IMR-90 (cell line): ENCODE results near the gene GATA2. TPM values are rescaled to one million over a fixed set of nuclear protein-coding genes. Genes with fewer than 3 reads are reported as not detected.

Experiments
- ATAC-seq: fragments of 200-7000 bp; cut with Tn5 transposase; 2 replicates; pipeline ENCODE4 v1.9.1; 2020; ENCODE audit warnings: low read depth, mild to moderate bottlenecking, moderate library complexity
- BruUV-seq: library from RNA; stranded (reverse); fragments of 400-500 nt; replicated peaks from 2 replicates; lab custom pipeline; 2021; lab: Mats Ljungman, UMichigan
- CTCF ChIA-PET: fragments of 300-600 bp; formaldehyde crosslinking; extraction: SDS; loops from one replicate; lab custom pipeline; 2021; ENCODE audit warnings: antibody characterized with exemption; lab: Yijun Ruan, JAX
- POLR2A ChIA-PET: fragments of 300-600 bp; sonication (Branson Sonifier 250); formaldehyde crosslinking; loops from one replicate; lab custom pipeline; 2022; ENCODE audit warnings: antibody characterized with exemption; ENCODE audit not compliant: unreplicated experiment; lab: Charles Lee
- DNase-seq: peaks from one replicate; pipeline ENCODE4 v3.0.0; 2013
- H2AFZ ChIP-seq: replicated peaks from 2 replicates; pipeline ENCODE3; 2013; ENCODE audit warnings: low read length, mild to moderate bottlenecking; ENCODE audit not compliant: poor library complexity
- H2AK5ac ChIP-seq: 2 replicates; pipeline ENCODE4 v1.6.1; 2013; ENCODE audit warnings: low read depth, low read length, inconsistent platforms
- H2AK9ac ChIP-seq: replicated peaks from 2 replicates; pipeline ENCODE3; 2013; ENCODE audit warnings: mild to moderate bottlenecking, low read depth, low read length, moderate library complexity; ENCODE audit not compliant: poor library complexity
- H2BK120ac ChIP-seq: 2 replicates; pipeline ENCODE4 v1.6.1; 2013; ENCODE audit warnings: low read depth, low read length, inconsistent platforms
- H2BK15ac ChIP-seq: 3 replicates; pipeline ENCODE4 v1.6.1; 2013; ENCODE audit warnings: low read depth, low read length, inconsistent platforms
- H2BK20ac ChIP-seq: 2 replicates; pipeline ENCODE4 v1.6.1; 2013; ENCODE audit warnings: low read depth, mild to moderate bottlenecking, inconsistent platforms, low read length, moderate library complexity
- H2BK5ac ChIP-seq: 2 replicates; pipeline ENCODE4 v1.6.1; 2013; ENCODE audit warnings: mild to moderate bottlenecking, low read depth, low read length, inconsistent platforms; ENCODE audit not compliant: poor library complexity, severe bottlenecking
- H3K14ac ChIP-seq: replicated peaks from 2 replicates; pipeline ENCODE4 v1.6.1; 2013; ENCODE audit warnings: low read depth, low read length, inconsistent platforms
- H3K18ac ChIP-seq: 2 replicates; pipeline ENCODE4 v1.6.1; 2013; ENCODE audit warnings: low read depth, low read length, control low read depth
- H3K23ac ChIP-seq: 2 replicates; pipeline ENCODE4 v1.6.1; 2013; ENCODE audit warnings: low read depth, low read length, inconsistent platforms
- H3K27ac ChIP-seq: 2 replicates; pipeline ENCODE4 v1.5.1; 2013; ENCODE audit warnings: mild to moderate bottlenecking, control low read depth, low read length; ENCODE audit not compliant: insufficient read depth
- H3K27me3 ChIP-seq: 2 replicates; pipeline ENCODE4 v1.6.1; 2013; ENCODE audit warnings: low read length; ENCODE audit not compliant: control insufficient read depth, insufficient read depth
- H3K36me3 ChIP-seq: 2 replicates; pipeline ENCODE4 v1.6.1; 2013; ENCODE audit warnings: low read length, mixed read lengths; ENCODE audit not compliant: control insufficient read depth, insufficient read depth
- H3K4ac ChIP-seq: 2 replicates; pipeline ENCODE4 v1.6.1; 2013; ENCODE audit warnings: low read depth, low read length, inconsistent platforms
- H3K4me1 ChIP-seq: 2 replicates; pipeline ENCODE4 v1.6.1; 2013; ENCODE audit warnings: low read length, mixed read lengths; ENCODE audit not compliant: control insufficient read depth, insufficient read depth
- H3K4me2 ChIP-seq: 2 replicates; pipeline ENCODE4 v1.6.1; 2013; ENCODE audit warnings: low read depth, mild to moderate bottlenecking, control low read depth, low read length, moderate library complexity
- H3K4me3 ChIP-seq: 2 replicates; pipeline ENCODE4 v1.5.1; 2013; ENCODE audit warnings: low read depth, mild to moderate bottlenecking, control low read depth, low read length, moderate library complexity; ENCODE audit not compliant: insufficient read depth
- H3K56ac ChIP-seq: 2 replicates; pipeline ENCODE4 v1.6.1; 2013; ENCODE audit warnings: low read length, inconsistent platforms; ENCODE audit not compliant: insufficient read depth; ENCODE audit errors: extremely low read depth
- H3K79me1 ChIP-seq, 2 experiments: 2 replicates each; pipeline ENCODE4 v1.6.1; 2013; ENCODE audit warnings: low read length in 2 of 2, inconsistent platforms in 1 of 2, low read depth in 1 of 2
- H3K9ac ChIP-seq: 2 replicates; pipeline ENCODE4 v1.6.1; 2013; ENCODE audit warnings: low read depth, low read length, control low read depth
- H3K9me1 ChIP-seq: 2 replicates; pipeline ENCODE4 v1.6.1; 2013; ENCODE audit warnings: low read length, inconsistent platforms; ENCODE audit not compliant: insufficient read depth
- H3K9me3 ChIP-seq: 2 replicates; pipeline ENCODE4 v1.6.1; 2013; ENCODE audit warnings: low read length; ENCODE audit not compliant: control insufficient read depth, insufficient read depth
- H4K20me1 ChIP-seq: 2 replicates; pipeline ENCODE4 v1.6.1; 2013; ENCODE audit warnings: low read length, inconsistent platforms; ENCODE audit not compliant: insufficient read depth
- H4K5ac ChIP-seq: 2 replicates; pipeline ENCODE4 v1.6.1; 2013; ENCODE audit warnings: mild to moderate bottlenecking, low read depth, low read length, control low read depth
- H4K8ac ChIP-seq, 2 experiments: 2 replicates each; pipeline ENCODE4 v1.6.1; 2013; ENCODE audit warnings: low read depth in 2 of 2, low read length in 2 of 2, control low read depth in 1 of 2, inconsistent platforms in 1 of 2
- H4K91ac ChIP-seq: 2 replicates; pipeline ENCODE4 v1.6.1; 2013; ENCODE audit warnings: low read depth, low read length, inconsistent platforms; ENCODE audit not compliant: insufficient read depth
- BHLHE40 ChIP-seq: fragments of 150-350 bp; IDR thresholded peaks from 2 replicates; pipeline ENCODE4 v1.6.1; 2016; ENCODE audit warnings: mild to moderate bottlenecking, low read depth, low read length
- CEBPB ChIP-seq: IDR thresholded peaks from 2 replicates; pipeline ENCODE4 v1.6.1; 2012; ENCODE audit warnings: low read depth, low read length, improper control_type of control experiment
- CHD1 ChIP-seq: IDR thresholded peaks from 2 replicates; pipeline ENCODE4 v1.6.1; 2012; ENCODE audit warnings: low read depth, low read length, improper control_type of control experiment
- FOS ChIP-seq: fragments of 150-350 bp; IDR thresholded peaks from 2 replicates; pipeline ENCODE4 v1.6.1; 2016; ENCODE audit warnings: low read depth, low read length
- MAFK ChIP-seq: IDR thresholded peaks from 2 replicates; pipeline ENCODE4 v1.6.1; 2012; ENCODE audit warnings: low read depth, low read length, improper control_type of control experiment
- MAZ ChIP-seq: IDR thresholded peaks from 2 replicates; pipeline ENCODE4 v1.6.1; 2012; ENCODE audit warnings: low read depth, mild to moderate bottlenecking, low read length, improper control_type of control experiment, moderate library complexity, borderline replicate concordance
- MXI1 ChIP-seq: IDR thresholded peaks from 2 replicates; pipeline ENCODE4 v1.6.1; 2012; ENCODE audit warnings: low read depth, mild to moderate bottlenecking, low read length, moderate library complexity, borderline replicate concordance
- NFE2L2 ChIP-seq: fragments of 150-350 bp; IDR thresholded peaks from 2 replicates; pipeline ENCODE4 v1.6.1; 2016; ENCODE audit warnings: low read depth, mild to moderate bottlenecking, low read length
- POLR2A ChIP-seq: IDR thresholded peaks from 2 replicates; pipeline ENCODE4 v1.6.1; 2012; ENCODE audit warnings: mild to moderate bottlenecking, low read depth, low read length
- RAD21 ChIP-seq: IDR thresholded peaks from 2 replicates; pipeline ENCODE4 v1.6.1; 2012; ENCODE audit warnings: low read length, improper control_type of control experiment
- RCOR1 ChIP-seq: IDR thresholded peaks from 2 replicates; pipeline ENCODE4 v1.6.1; 2012; ENCODE audit warnings: mild to moderate bottlenecking, low read length, improper control_type of control experiment; ENCODE audit not compliant: insufficient replicate concordance
- RFX5 ChIP-seq: IDR thresholded peaks from 2 replicates; pipeline ENCODE4 v1.8.0; 2012; ENCODE audit warnings: low read depth, mild to moderate bottlenecking, low read length, moderate library complexity
- SMC3 ChIP-seq: fragments of 150-350 bp; IDR thresholded peaks from 2 replicates; pipeline ENCODE4 v1.6.1; 2016; ENCODE audit warnings: low read depth, mild to moderate bottlenecking, antibody characterized with exemption, low read length, moderate library complexity
- WGBS, 2 experiments: methylation state at CpG; one replicate each; pipeline versions ENCODE4 v1.1.5 to v1.1.7; 2013; ENCODE audit warnings: missing lambda C conversion rate in 2 of 2; ENCODE audit not compliant: insufficient read length in 1 of 2; ENCODE audit errors: extremely low coverage in 2 of 2; 5-methylcytosine and 5-hydroxymethylcytosine counted together
- dilution Hi-C: fragments of 300-500 bp; cut with HindIII; formaldehyde crosslinking; loops from one replicate; pipeline ENCODE4 v1.14.3; 2018; ENCODE audit warnings: low sequenced_read_pairs; ENCODE audit not compliant: unreplicated experiment
- in situ Hi-C: fragments of 300-500 bp; cut with MboI; formaldehyde crosslinking; loops from 3 replicates; pipeline ENCODE4 v1.14.3; 2019; ENCODE audit warnings: low sequenced_read_pairs, inconsistent platforms, mixed read lengths
- intact Hi-C: fragments of 100-400 bp; cut with micrococcal nuclease; formaldehyde crosslinking; loops from 2 replicates; pipeline ENCODE4 v1.10.0; 2022
- polyA plus RNA-seq, 3 experiments: library from polyadenylated mRNA; depleted of rRNA; stranded (reverse); fragments of >200 nt; gene quantifications; 2 replicates each; pipeline ENCODE4 v1.2.3, GENCODE V29; 2012; ENCODE audit warnings: low replicate concordance in 1 of 3
- total RNA-seq: library from RNA; depleted of rRNA; stranded (reverse); fragments of >200 nt; gene quantifications from 2 replicates; pipeline ENCODE4 v1.2.3, GENCODE V29; 2012
- TF ChIP-seq, protein P1 (sequence below): conservative IDR thresholded peaks from 2 replicates; pipeline ENCODE4 v1.5.1; 2012; ENCODE audit warnings: mild to moderate bottlenecking, low read depth, low read length, improper control_type of control experiment
- TF ChIP-seq, protein P2 (sequence below): fragments of 150-350 bp; IDR thresholded peaks from 2 replicates; pipeline ENCODE4 v1.6.1; 2017; ENCODE audit warnings: mild to moderate bottlenecking, antibody characterized with exemption, low read length, low read depth
- TF ChIP-seq, protein P3 (sequence below): fragments of 150-350 bp; IDR thresholded peaks from 2 replicates; pipeline ENCODE4 v1.6.1; 2016; ENCODE audit warnings: low read depth, mild to moderate bottlenecking, low read length, moderate library complexity, borderline replicate concordance

The GATA2 gene
- total and polyA plus RNA-seq, 2 of the 4 experiments (the other 2 are of a cell fraction): 2.2 to 13.5 TPM

DNA sequence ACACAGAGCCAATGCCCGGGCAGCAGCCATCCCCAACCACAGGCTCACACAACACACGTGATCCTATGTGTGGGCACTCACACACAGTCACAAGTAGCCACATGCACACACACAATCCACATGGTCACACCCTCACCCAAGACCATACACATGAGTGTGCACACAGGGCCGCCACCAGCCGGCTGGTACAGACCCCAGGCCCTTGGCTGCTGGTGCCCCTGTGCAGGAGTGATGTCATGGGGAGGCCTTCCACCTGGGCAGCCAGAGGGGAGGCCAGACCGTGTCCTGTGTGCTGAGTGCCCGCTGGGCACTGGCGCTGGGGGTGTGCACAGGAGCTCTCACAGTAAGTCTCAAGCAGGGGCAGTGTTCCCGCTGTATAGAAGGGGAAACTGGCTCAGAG is 63.2 kb downstream of the GATA2 start:
- no peak for DNase-seq
- in situ Hi-C loops: loop anchor here (5.0 kb wide), 1 partner anchor 73 kb away; no protein-coding TSS in a partner anchor
- CTCF ChIA-PET: no interaction called here
- Histone ChIP-seq H2BK5ac (no peak overlapping the region), H3K4me2 (no peak overlapping the region), H3K14ac (no peak overlapping the region), H3K18ac (no peak overlapping the region), H3K36me3 (no peaks in the 10 kb centered on the region), H3K9me3 (no peaks in the 10 kb centered on the region), H2AFZ (no peak overlapping the region), H2AK9ac (no peak overlapping the region), H3K79me1 (no peaks in the 10 kb centered on the region), H3K4me1 (peaks cover 2% of the 10 kb centered on the region; the same call in 1 of the 2 replicates), H3K4me3 (no peak overlapping the region), H2BK20ac (no peak overlapping the region), H2AK5ac (no peak overlapping the region), H4K8ac (no peak overlapping the region), H3K9ac (no peak overlapping the region), H3K23ac (no peak overlapping the region), H2BK120ac (no peak overlapping the region), H4K20me1 (no peaks in the 10 kb centered on the region; the same call in none of the 2 replicates), H4K91ac (no peak overlapping the region), H3K9me1 (no peaks in the 10 kb centered on the region), H2BK15ac (no peak overlapping the region), H3K56ac (no peak overlapping the region), H3K27me3 (peaks cover 53% of the 10 kb centered on the region), H3K27ac (no peak overlapping the region), H4K5ac (no peak overlapping the region), H3K4ac (no peak overlapping the region)
- dilution Hi-C loops: no loop called here
- POLR2A ChIA-PET: no interaction called here
- ATAC-seq: no peak
- intact Hi-C loops: loop anchor here (5.0 kb wide), 1 partner anchor 257 kb away; no protein-coding TSS in a partner anchor
- 92% methylated on average over 4 of the region's 8 CpGs; no CpG with 5 or more reads in 1 of the 2 experiments for WGBS, 2 experiments
- TF ChIP-seq SMC3 (no peak), RCOR1 (no peak), RFX5 (no peak), RAD21 (no peak), FOS (no peak), MXI1 (no peak), CHD1 (no peak), CEBPB (no peak), NFE2L2 (no peak), MAFK (no peak), MAZ (no peak), BHLHE40 (no peak), POLR2A (no peak)
- TF ChIP-seq, protein P1, sequence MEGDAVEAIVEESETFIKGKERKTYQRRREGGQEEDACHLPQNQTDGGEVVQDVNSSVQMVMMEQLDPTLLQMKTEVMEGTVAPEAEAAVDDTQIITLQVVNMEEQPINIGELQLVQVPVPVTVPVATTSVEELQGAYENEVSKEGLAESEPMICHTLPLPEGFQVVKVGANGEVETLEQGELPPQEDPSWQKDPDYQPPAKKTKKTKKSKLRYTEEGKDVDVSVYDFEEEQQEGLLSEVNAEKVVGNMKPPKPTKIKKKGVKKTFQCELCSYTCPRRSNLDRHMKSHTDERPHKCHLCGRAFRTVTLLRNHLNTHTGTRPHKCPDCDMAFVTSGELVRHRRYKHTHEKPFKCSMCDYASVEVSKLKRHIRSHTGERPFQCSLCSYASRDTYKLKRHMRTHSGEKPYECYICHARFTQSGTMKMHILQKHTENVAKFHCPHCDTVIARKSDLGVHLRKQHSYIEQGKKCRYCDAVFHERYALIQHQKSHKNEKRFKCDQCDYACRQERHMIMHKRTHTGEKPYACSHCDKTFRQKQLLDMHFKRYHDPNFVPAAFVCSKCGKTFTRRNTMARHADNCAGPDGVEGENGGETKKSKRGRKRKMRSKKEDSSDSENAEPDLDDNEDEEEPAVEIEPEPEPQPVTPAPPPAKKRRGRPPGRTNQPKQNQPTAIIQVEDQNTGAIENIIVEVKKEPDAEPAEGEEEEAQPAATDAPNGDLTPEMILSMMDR: no peak
- TF ChIP-seq, protein P2, sequence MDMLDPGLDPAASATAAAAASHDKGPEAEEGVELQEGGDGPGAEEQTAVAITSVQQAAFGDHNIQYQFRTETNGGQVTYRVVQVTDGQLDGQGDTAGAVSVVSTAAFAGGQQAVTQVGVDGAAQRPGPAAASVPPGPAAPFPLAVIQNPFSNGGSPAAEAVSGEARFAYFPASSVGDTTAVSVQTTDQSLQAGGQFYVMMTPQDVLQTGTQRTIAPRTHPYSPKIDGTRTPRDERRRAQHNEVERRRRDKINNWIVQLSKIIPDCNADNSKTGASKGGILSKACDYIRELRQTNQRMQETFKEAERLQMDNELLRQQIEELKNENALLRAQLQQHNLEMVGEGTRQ: no peak
- TF ChIP-seq, protein P3, sequence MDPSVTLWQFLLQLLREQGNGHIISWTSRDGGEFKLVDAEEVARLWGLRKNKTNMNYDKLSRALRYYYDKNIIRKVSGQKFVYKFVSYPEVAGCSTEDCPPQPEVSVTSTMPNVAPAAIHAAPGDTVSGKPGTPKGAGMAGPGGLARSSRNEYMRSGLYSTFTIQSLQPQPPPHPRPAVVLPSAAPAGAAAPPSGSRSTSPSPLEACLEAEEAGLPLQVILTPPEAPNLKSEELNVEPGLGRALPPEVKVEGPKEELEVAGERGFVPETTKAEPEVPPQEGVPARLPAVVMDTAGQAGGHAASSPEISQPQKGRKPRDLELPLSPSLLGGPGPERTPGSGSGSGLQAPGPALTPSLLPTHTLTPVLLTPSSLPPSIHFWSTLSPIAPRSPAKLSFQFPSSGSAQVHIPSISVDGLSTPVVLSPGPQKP: no peak
- no TSS peak for BruUV-seq
